PC-3 (cell line): Measurements from ENCODE around the gene IL18RAP. TPM values are rescaled to one million over a fixed set of nuclear protein-coding genes. Genes with fewer than 3 reads are reported as not detected.

Experiments used
- ATAC-seq: fragments of 200-7000 bp; cut with Tn5 transposase; 2 replicates; pipeline ENCODE4 v1.9.1; 2020; ENCODE audit warnings: mild to moderate bottlenecking, moderate library complexity
- BruUV-seq: library from RNA; stranded (reverse); fragments of 400-500 nt; replicated peaks from 2 replicates; lab custom pipeline; 2021; lab: Mats Ljungman, UMichigan
- CTCF ChIA-PET: fragments of 300-600 bp; sonication (Branson Sonifier 250); formaldehyde crosslinking; loops from one replicate; lab custom pipeline; 2022; ENCODE audit warnings: antibody characterized with exemption; lab: Charles Lee
- POLR2A ChIA-PET: fragments of 300-600 bp; sonication (Branson Sonifier 250); formaldehyde crosslinking; loops from one replicate; lab custom pipeline; 2022; ENCODE audit warnings: antibody characterized with exemption; ENCODE audit not compliant: unreplicated experiment; lab: Charles Lee
- DNase-seq: peaks from one replicate; pipeline ENCODE4 v3.0.0-alpha.2; 2015
- H2AFZ ChIP-seq: fragments of 300-600 bp; sonication (generic); 2 replicates; pipeline ENCODE4 v1.6.0; 2016; ENCODE audit warnings: antibody characterized with exemption, low read length
- H3F3A ChIP-seq: fragments of 300-600 bp; sonication (generic); one replicate; pipeline ENCODE4 v1.6.0; 2017; ENCODE audit warnings: antibody characterized with exemption, low read length, control low read depth, mild to moderate bottlenecking; ENCODE audit not compliant: unreplicated experiment
- H3K27ac ChIP-seq: fragments of 300-600 bp; sonication (generic); 2 replicates; pipeline ENCODE4 v1.5.1; 2016; ENCODE audit warnings: mild to moderate bottlenecking, low read length
- H3K27me3 ChIP-seq: fragments of 300-600 bp; sonication (generic); 2 replicates; pipeline ENCODE4 v1.6.1; 2016; ENCODE audit warnings: low read length, mixed read lengths
- H3K36me3 ChIP-seq: fragments of 300-600 bp; sonication (generic); 2 replicates; pipeline ENCODE4 v1.6.1; 2016; ENCODE audit warnings: low read depth, mixed run types, low read length, mixed read lengths
- H3K4me1 ChIP-seq: fragments of 300-600 bp; sonication (generic); 2 replicates; pipeline ENCODE4 v1.5.1; 2016; ENCODE audit warnings: low read length; ENCODE audit not compliant: insufficient read depth
- H3K4me2 ChIP-seq: fragments of 300-600 bp; sonication (generic); 2 replicates; pipeline ENCODE4 v1.6.0; 2016; ENCODE audit warnings: low read length
- H3K4me3 ChIP-seq: fragments of 300-600 bp; sonication (generic); 2 replicates; pipeline ENCODE4 v1.5.1; 2016; ENCODE audit warnings: mild to moderate bottlenecking, low read length, mixed read lengths
- H3K79me2 ChIP-seq: fragments of 300-600 bp; sonication (generic); 2 replicates; pipeline ENCODE4 v1.6.1; 2017; ENCODE audit warnings: low read length, mixed read lengths
- H3K9ac ChIP-seq: fragments of 300-600 bp; sonication (generic); 2 replicates; pipeline ENCODE4 v1.6.0; 2016; ENCODE audit warnings: mild to moderate bottlenecking, low read length
- H3K9me2 ChIP-seq: fragments of 300-600 bp; sonication (generic); replicated peaks from 2 replicates; pipeline ENCODE4 v1.6.1; 2016; ENCODE audit warnings: mixed run types, low read length, mixed read lengths
- H3K9me3 ChIP-seq: fragments of 300-600 bp; sonication (generic); 2 replicates; pipeline ENCODE4 v1.6.1; 2016; ENCODE audit warnings: low read length, mixed read lengths
- H4K20me1 ChIP-seq: fragments of 300-600 bp; sonication (generic); 2 replicates; pipeline ENCODE4 v1.6.1; 2016; ENCODE audit warnings: low read length, mixed read lengths
- EZH2 ChIP-seq: fragments of 300-600 bp; sonication (generic); IDR thresholded peaks from one replicate; pipeline ENCODE4 v1.6.1; 2017; ENCODE audit warnings: antibody characterized with exemption, mild to moderate bottlenecking, low read length; ENCODE audit not compliant: unreplicated experiment
- EZH2phosphoT487 ChIP-seq: fragments of 300-600 bp; sonication (generic); IDR thresholded peaks from 2 replicates; pipeline ENCODE4 v1.6.1; 2018; ENCODE audit warnings: mild to moderate bottlenecking, antibody characterized with exemption, low read length, borderline replicate concordance
- intact Hi-C: fragments of 100-400 bp; cut with micrococcal nuclease; formaldehyde crosslinking; loops from 2 replicates; pipeline ENCODE4 v1.9.0; 2023
- total RNA-seq: library from RNA; depleted of rRNA; stranded (reverse); fragments of >200 nt; gene quantifications from 2 replicates; pipeline ENCODE4 v1.2.3, GENCODE V29; 2014
- TF ChIP-seq, protein P1 (sequence below): fragments of 300-600 bp; sonication (generic); conservative IDR thresholded peaks from 2 replicates; pipeline ENCODE4 v1.5.1; 2017; ENCODE audit warnings: antibody characterized with exemption, low read depth, mild to moderate bottlenecking, low read length

The IL18RAP gene
- total RNA-seq, 1 experiment from 2014 or later: not detected

DNA sequence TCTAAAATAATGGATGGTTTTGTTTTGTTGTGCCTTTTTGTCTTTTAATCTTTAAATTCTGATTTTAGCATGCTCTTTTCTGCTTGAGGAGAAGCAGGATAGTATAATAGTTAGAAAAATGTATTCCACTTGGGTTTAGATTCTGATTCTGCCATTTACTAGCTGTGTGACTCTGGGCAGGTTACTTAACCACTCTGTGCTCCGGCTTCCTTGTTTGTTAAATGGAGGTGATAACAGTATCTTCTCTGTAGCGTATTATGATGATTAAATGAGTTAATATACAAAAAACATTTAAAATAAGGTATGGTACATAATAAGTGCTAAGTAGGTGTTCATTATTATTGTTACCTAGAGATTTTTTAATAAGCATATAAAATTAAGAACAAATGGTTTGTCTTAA, 26.9 kb upstream of the IL18RAP start:
- no peaks in the 10 kb centered on the region for H3K36me3 ChIP-seq
- H3K79me2 ChIP-seq: no peaks in the 10 kb centered on the region
- no peaks in the 10 kb centered on the region for H4K20me1 ChIP-seq
- intact Hi-C loops: no loop called here
- TF ChIP-seq EZH2 (no peak), EZH2phosphoT487 (no peak)
- TF ChIP-seq, protein P1, sequence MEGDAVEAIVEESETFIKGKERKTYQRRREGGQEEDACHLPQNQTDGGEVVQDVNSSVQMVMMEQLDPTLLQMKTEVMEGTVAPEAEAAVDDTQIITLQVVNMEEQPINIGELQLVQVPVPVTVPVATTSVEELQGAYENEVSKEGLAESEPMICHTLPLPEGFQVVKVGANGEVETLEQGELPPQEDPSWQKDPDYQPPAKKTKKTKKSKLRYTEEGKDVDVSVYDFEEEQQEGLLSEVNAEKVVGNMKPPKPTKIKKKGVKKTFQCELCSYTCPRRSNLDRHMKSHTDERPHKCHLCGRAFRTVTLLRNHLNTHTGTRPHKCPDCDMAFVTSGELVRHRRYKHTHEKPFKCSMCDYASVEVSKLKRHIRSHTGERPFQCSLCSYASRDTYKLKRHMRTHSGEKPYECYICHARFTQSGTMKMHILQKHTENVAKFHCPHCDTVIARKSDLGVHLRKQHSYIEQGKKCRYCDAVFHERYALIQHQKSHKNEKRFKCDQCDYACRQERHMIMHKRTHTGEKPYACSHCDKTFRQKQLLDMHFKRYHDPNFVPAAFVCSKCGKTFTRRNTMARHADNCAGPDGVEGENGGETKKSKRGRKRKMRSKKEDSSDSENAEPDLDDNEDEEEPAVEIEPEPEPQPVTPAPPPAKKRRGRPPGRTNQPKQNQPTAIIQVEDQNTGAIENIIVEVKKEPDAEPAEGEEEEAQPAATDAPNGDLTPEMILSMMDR: no peak
- no TSS peak for BruUV-seq
- DNase-seq: no peak
- no peaks in the 10 kb centered on the region for H3K9me2 ChIP-seq
- no peak overlapping the region for H2AFZ ChIP-seq
- H3F3A ChIP-seq: no peaks in the 10 kb centered on the region
- no peak overlapping the region for H3K4me2 ChIP-seq
- no peak overlapping the region for H3K9ac ChIP-seq
- H3K9me3 ChIP-seq: no peaks in the 10 kb centered on the region
- H3K27ac ChIP-seq: no peak overlapping the region
- ATAC-seq: no peak
- ChIA-PET POLR2A (no interaction called here), CTCF (no interaction called here)
- no peak overlapping the region for H3K4me3 ChIP-seq
- H3K4me1 ChIP-seq: no peaks in the 10 kb centered on the region
- H3K27me3 ChIP-seq: no peaks in the 10 kb centered on the region

DNA sequence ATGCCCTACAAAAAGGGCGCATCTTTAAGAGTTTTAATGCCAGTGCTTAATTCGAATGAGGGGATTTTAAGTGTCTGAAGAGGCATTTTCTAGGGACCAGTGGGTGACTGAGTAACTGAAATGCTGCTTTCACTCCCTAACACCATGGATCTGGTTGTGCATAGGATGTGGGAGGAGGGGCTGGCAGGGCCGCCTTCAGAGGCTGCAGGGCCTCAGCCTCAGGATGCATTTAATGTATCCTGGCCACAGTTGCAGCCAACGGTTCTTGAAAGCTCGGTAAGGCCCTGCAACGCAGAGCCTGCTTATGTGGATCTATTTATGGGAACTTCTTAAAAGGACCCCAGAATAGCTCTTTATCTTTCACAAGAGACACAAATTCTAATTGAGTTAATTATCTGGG, 25.8 kb upstream of the IL18RAP start:
- BruUV-seq: no TSS peak
- H3K4me1 ChIP-seq: no peaks in the 10 kb centered on the region
- TF ChIP-seq EZH2phosphoT487 (no peak), EZH2 (no peak)
- TF ChIP-seq, protein P1: no peak
- H3K4me3 ChIP-seq: no peak overlapping the region
- H3K27ac ChIP-seq: no peak overlapping the region
- ATAC-seq: no peak
- H3K9me2 ChIP-seq: no peaks in the 10 kb centered on the region
- intact Hi-C loops: no loop called here
- H2AFZ ChIP-seq: no peak overlapping the region
- ChIA-PET CTCF (no interaction called here), POLR2A (no interaction called here)
- H3F3A ChIP-seq: no peaks in the 10 kb centered on the region
- H3K36me3 ChIP-seq: no peaks in the 10 kb centered on the region
- no peaks in the 10 kb centered on the region for H3K9me3 ChIP-seq
- no peak for DNase-seq
- no peak overlapping the region for H3K9ac ChIP-seq
- H3K27me3 ChIP-seq: no peaks in the 10 kb centered on the region
- no peaks in the 10 kb centered on the region for H3K79me2 ChIP-seq
- no peak overlapping the region for H3K4me2 ChIP-seq
- no peaks in the 10 kb centered on the region for H4K20me1 ChIP-seq

DNA sequence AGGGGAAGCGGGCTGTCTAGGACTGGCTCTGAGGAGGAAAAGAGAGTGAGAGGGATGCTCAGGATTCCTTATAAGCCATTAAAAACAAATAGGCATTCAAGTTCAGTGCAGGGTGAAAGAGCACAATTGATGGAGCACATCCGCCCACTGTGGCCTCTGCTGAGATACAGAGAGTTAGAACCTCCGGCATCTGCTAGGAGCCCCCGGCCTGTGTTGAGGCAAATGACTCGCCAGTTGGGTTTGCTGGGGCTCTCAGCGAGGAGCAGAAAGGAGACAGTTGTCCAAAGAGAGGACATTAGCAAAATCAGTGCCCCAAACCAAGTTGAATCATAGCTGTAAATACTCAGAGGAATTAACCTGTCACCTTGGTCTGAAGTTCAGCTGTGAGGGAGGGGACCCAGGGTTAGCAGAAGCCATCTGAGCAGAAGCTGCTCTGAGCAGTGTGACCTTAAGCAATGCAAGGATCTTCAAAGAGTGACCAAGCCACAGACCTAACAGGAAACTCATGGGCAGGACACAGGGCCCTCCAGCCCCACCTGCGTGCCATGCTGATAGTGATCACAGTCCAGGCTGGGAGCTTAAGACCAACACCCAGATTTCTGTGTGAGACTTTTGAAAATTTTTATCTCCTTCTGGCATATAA, 23.3 kb upstream of the IL18RAP start:
- no peak for DNase-seq

More for the DNA sequence above, 23.3 kb upstream of the IL18RAP start:
- no peaks in the 10 kb centered on the region for H3K4me1 ChIP-seq
- H3F3A ChIP-seq: no peaks in the 10 kb centered on the region
- H3K27me3 ChIP-seq: no peaks in the 10 kb centered on the region
- no peak overlapping the region for H3K4me3 ChIP-seq
- BruUV-seq: no TSS peak
- no peaks in the 10 kb centered on the region for H3K9me2 ChIP-seq
- H3K9me3 ChIP-seq: no peaks in the 10 kb centered on the region
- H3K79me2 ChIP-seq: no peaks in the 10 kb centered on the region
- TF ChIP-seq, protein P1: no peak
- TF ChIP-seq EZH2 (no peak), EZH2phosphoT487 (no peak)
- H3K4me2 ChIP-seq: no peak overlapping the region
- H3K9ac ChIP-seq: no peak overlapping the region
- H4K20me1 ChIP-seq: no peaks in the 10 kb centered on the region
- no peak overlapping the region for H2AFZ ChIP-seq
- no peak for ATAC-seq
- intact Hi-C loops: no loop called here
- ChIA-PET POLR2A (no interaction called here), CTCF (no interaction called here)
- H3K27ac ChIP-seq: no peak overlapping the region
- H3K36me3 ChIP-seq: no peaks in the 10 kb centered on the region
